Measurements from ENCODE around the gene TMEM131. TPM values are rescaled to one million over a fixed set of nuclear protein-coding genes. Genes with fewer than 3 reads are reported as not detected.

The TMEM131 gene
- total and polyA plus RNA-seq, 2 experiments from 2014 or later, result 9.2 to 22.7 TPM

GRCh38 chr2:97966545-97967215 lies 29.1 kb downstream of the TMEM131 start (continued):
- no peak for TF ChIP-seq REST (IDR thresholded peaks at IDR 0.05; ENCODE audit: unreplicated experiment)
- no peak for TF ChIP-seq STAT1 (IDR thresholded peaks at IDR 0.05; ENCODE audit: unreplicated experiment)
- no peak for TF ChIP-seq EZH2 (IDR thresholded peaks at IDR 0.05; ENCODE audit: low read depth, unreplicated experiment)
- TF ChIP-seq ZNF331 (CRISPR knock-in tag; IDR thresholded peaks at IDR 0.05; ENCODE audit: low read depth), result no peak

GRCh38 chr2:97965116-97965515 lies 30.6 kb downstream of the TMEM131 start:
- Histone ChIP-seq H3K4me3 (no peak overlapping the region), H3K27ac (ENCODE audit: low read depth) (no peak overlapping the region), H3K36me3 (ENCODE audit: insufficient read depth) (no peaks in the 10 kb centered on the region), H4K20me1 (replicated peaks; ENCODE audit: insufficient read depth) (peaks cover 21% of the 10 kb centered on the region; the same call in 1 of the 2 replicates), H2AFZ (no peak overlapping the region), H3K4me1 (ENCODE audit: insufficient read depth) (peaks cover 8% of the 10 kb centered on the region; the same call in 1 of the 2 replicates), H3K4me2 (no peak overlapping the region), H3K27me3 (ENCODE audit: insufficient read depth) (no peaks in the 10 kb centered on the region), H3K9me2 (ENCODE audit: insufficient read depth) (no peaks in the 10 kb centered on the region), H3F3A (replicated peaks; ENCODE audit: low read depth) (no peaks in the 10 kb centered on the region), H3K79me2 (replicated peaks; ENCODE audit: insufficient read depth) (peaks cover 97% of the 10 kb centered on the region)
- DNase-seq (ENCODE audit: low spot score), result peak; percentile 14
- H3K4me1 Mint-ChIP-seq, result peaks cover 22% of the 10 kb centered on the region
- H3K27ac Mint-ChIP-seq, result no peak overlapping the region
- no peaks in the 10 kb centered on the region for H3K27me3 Mint-ChIP-seq (ENCODE audit: insufficient read depth, low read depth, poor library complexity)
- no peak for ATAC-seq
- no peaks in the 10 kb centered on the region for H3K36me3 Mint-ChIP-seq (ENCODE audit: low read depth)
- H3K4me3 Mint-ChIP-seq, result no peak overlapping the region
- H3K9me3 Mint-ChIP-seq, result no peaks in the 10 kb centered on the region
- no peak for TF ChIP-seq STAT1 (IDR thresholded peaks at IDR 0.05; ENCODE audit: unreplicated experiment)
- TF ChIP-seq ETS1 (IDR thresholded peaks at IDR 0.05), result no peak
- no peak for TF ChIP-seq ZNF462 (CRISPR knock-in tag; IDR thresholded peaks at IDR 0.05)
- no peak for TF ChIP-seq POLR2AphosphoS5 (IDR thresholded peaks at IDR 0.05; ENCODE audit: low read depth)
- no peak for TF ChIP-seq REST (IDR thresholded peaks at IDR 0.05; ENCODE audit: unreplicated experiment)
- no peak for TF ChIP-seq EZH2phosphoT487 (IDR thresholded peaks at IDR 0.05; ENCODE audit: unreplicated experiment)
